IPS DF 4.7 (cell line): Measurements from ENCODE around the gene GARS1.

Experiments used
- DNase-seq: peaks from one replicate; pipeline ENCODE4 v3.0.0-alpha.2; 2013; ENCODE audit warnings: low spot score; ENCODE audit errors: extremely low read depth

Gene GARS1

DNA sequence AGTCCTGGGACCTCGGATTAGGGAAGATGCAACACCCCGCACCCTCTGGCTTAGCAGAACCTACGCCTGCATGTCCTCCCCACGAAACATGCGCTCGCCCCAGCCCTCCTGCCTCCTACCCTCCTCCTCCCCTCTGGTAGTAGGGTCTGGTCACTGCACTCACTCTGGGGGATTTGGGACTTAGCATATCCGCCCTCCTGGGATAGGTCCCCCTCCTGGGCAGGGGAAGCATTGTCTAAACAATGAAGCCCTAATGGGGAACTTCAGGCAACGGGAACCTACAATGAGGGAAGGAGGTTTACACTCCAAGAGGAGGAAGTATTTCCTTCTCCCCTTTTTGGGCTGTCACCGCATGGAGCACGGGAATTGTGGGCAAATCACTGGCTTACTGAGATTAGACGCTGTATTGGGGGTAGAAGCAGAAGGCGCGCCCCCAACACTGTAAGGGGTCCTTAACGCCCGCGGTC, 86.7 kb downstream of the GARS1 start:
- DNase-seq = no peak

DNA sequence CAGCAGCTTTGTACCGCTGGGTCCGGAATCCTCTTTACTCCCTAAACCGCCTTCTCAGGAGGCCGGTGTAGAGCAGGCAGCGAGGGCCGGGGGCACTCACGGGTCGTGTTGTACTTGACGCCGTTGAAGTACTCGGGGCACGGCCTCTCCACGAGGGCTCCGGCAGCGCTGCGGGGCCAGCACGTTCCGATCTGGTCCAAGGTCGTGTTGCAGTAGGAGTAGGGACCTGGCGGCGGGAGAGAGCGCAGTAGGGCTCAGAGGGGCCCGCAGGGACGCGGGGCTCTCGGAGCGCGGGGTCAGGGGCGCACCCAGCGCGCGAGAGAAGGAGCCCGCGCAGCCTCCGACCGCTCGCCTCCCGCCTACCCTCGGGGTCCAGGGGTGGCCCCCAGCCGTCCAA, 87.1 kb downstream of the GARS1 start:
- no peak for DNase-seq

DNA sequence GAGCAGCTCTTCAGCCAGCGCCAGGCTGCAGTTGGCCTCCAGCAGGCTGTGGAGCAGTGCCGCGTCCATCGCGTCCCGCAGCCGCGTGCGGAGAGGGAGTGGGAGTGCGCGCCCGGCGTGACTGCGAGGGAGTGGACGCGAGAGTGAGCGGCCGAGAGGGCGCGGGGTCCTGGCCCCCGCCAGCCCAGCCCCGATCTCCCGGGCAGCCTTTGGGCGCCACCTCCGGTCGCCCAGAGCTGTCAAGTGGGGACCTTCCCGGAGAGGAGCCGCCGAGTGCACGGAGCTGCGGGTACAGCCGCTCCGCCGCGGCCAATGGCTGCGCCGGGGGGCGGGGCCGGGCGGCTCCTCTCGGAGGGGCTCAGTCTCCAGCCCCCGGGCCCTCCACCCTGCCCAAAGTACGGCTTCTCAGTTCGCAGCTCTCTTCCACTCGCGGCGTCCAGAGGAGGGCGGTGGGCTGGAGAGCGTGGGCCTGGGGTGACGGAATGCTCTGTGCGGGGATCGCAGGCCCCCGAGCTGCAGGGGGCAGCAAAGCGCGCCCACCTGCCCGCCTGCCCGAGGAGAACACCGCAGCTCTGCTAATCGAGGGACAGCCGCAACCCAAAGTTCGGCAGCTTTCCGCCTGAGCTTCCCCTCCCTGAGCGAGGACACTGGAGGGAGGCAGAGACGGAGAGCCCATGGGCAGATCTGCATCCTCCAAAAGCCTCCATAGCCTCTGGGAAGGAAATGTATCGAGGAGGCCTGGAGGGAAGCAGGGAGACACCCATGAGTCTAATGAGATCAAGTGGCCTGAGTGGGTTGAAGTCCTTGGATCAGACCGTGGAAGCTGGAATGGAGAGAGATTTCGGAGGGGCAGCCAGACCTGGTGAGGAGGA, 87.8 kb downstream of the GARS1 start, which contains the start of gene CRHR2:
CRHR2 (minus strand) TSS at position 245 of the 872 bp plus-strand sequence; CDS start at position 69, 176 bp downstream.
- no peak for DNase-seq

DNA sequence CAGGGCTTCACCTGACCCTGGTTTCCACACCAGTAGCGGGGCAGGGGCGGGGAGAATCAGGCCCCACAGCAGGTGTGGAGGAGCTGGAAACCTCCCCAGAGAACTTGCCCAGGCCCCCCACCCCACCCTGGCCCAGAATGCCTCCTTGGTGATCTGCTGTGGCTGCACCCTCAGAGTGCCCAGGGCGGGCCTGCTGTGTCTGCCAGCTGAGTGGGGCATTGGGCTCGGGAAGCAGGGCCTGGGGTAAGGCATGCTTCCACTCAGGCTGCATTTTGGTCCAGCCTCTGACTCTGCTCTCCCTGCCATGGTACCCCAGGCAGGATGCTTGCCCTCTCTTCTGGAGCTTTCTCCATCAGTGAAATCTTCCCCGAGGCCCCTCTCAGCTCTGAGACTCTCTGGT, 88.6 kb downstream of the GARS1 start:
- DNase-seq = no peak
